ENCODE measurements around the gene TMEM154. TPM values are rescaled to one million over a fixed set of nuclear protein-coding genes. Genes with fewer than 3 reads are reported as not detected.

TMEM154 gene
- polyA plus RNA-seq, 3 donors = 24.7 to 157 (median 117) TPM

GRCh38 chr4:152705903-152706302 lies 26.1 kb upstream of the TMEM154 start:
- H3K79me2 ChIP-seq (ENCODE audit: insufficient read depth, low read length) = no peaks in the 10 kb centered on the region
- H3K4me1 ChIP-seq (ENCODE audit: control insufficient read depth in 1 of 2, insufficient read depth in 2 of 2, low read length in 2 of 2) = no peaks in the 10 kb centered on the region
- intact Hi-C loops (cut with micrococcal nuclease) = no loop called here
- Mint-ChIP-seq H3K27me3 (ENCODE audit: low read depth in 3 of 3) (peaks cover 0 to 4% (median 0%) of the 10 kb centered on the region in 3 donors), H3K36me3 (no peaks in the 10 kb centered on the region), H3K9me3 (peaks cover 5 to 24% (median 11%) of the 10 kb centered on the region in 7 donors), H3K4me3 (no peak overlapping the region), H3K4me1 (peaks cover 7% of the 10 kb centered on the region), H3K27ac (no peak overlapping the region)
- H3K27me3 ChIP-seq (ENCODE audit: control insufficient read depth in 2 of 2, insufficient read depth in 2 of 2, low read length in 2 of 2) = no peaks in the 10 kb centered on the region
- no peak for TF ChIP-seq CTCF (IDR thresholded peaks at IDR 0.05)
- H2AFZ ChIP-seq (ENCODE audit: insufficient read depth, low read depth, low read length, poor library complexity, severe bottlenecking) = no peak overlapping the region
- no peaks in the 10 kb centered on the region for H4K20me1 ChIP-seq (ENCODE audit: insufficient read depth, low read length)
- DNase-seq = no peak
- H3K4me3 ChIP-seq (replicated peaks in 1 of 3; ENCODE audit: low read depth in 2 of 3, low read length in 3 of 3) = no peak overlapping the region
- no peak overlapping the region for H3K4me2 ChIP-seq (replicated peaks; ENCODE audit: extremely low read depth, low read length, poor library complexity, severe bottlenecking)
- H3K9me3 ChIP-seq (replicated peaks in 1 of 2; ENCODE audit: control insufficient read depth in 1 of 2, insufficient read depth in 1 of 2, low read length in 2 of 2) = peaks cover 7 to 12% of the 10 kb centered on the region in 2 donors
- WGBS (ENCODE audit: insufficient coverage) = no CpG with 5 or more reads among the region's 1 CpG
- H3K27ac ChIP-seq (ENCODE audit: low read depth in 1 of 2, low read length in 2 of 2) = no peak overlapping the region
- H3K36me3 ChIP-seq (replicated peaks in 1 of 2; ENCODE audit: control insufficient read depth in 1 of 2, insufficient read depth in 2 of 2, low read length in 2 of 2) = no peaks in the 10 kb centered on the region
- H3K9ac ChIP-seq (ENCODE audit: insufficient read depth, low read length, poor library complexity, severe bottlenecking) = no peak overlapping the region

- Histone ChIP-seq H3K27me3 (ENCODE audit: control insufficient read depth in 2 of 2, insufficient read depth in 2 of 2, low read length in 2 of 2) (no peaks in the 10 kb centered on the region), H3K9me3 (replicated peaks in 1 of 2; ENCODE audit: control insufficient read depth in 1 of 2, insufficient read depth in 1 of 2, low read length in 2 of 2) (peaks cover 7 to 12% of the 10 kb centered on the region in 2 donors), H3K79me2 (ENCODE audit: insufficient read depth, low read length) (no peaks in the 10 kb centered on the region), H3K4me3 (replicated peaks in 1 of 3; ENCODE audit: low read depth in 2 of 3, low read length in 3 of 3) (no peak overlapping the region), H3K9ac (ENCODE audit: insufficient read depth, low read length, poor library complexity, severe bottlenecking) (no peak overlapping the region), H3K36me3 (replicated peaks in 1 of 2; ENCODE audit: control insufficient read depth in 1 of 2, insufficient read depth in 2 of 2, low read length in 2 of 2) (no peaks in the 10 kb centered on the region), H4K20me1 (ENCODE audit: insufficient read depth, low read length) (no peaks in the 10 kb centered on the region), H3K27ac (ENCODE audit: low read depth in 1 of 2, low read length in 2 of 2) (no peak overlapping the region), H2AFZ (ENCODE audit: insufficient read depth, low read depth, low read length, poor library complexity, severe bottlenecking) (no peak overlapping the region), H3K4me1 (ENCODE audit: control insufficient read depth in 1 of 2, insufficient read depth in 2 of 2, low read length in 2 of 2) (no peaks in the 10 kb centered on the region), H3K4me2 (replicated peaks; ENCODE audit: extremely low read depth, low read length, poor library complexity, severe bottlenecking) (no peak overlapping the region)
- Mint-ChIP-seq H3K27me3 (ENCODE audit: low read depth in 3 of 3) (peaks cover 0 to 8% (median 6%) of the 10 kb centered on the region in 3 donors), H3K4me3 (no peak overlapping the region), H3K36me3 (no peaks in the 10 kb centered on the region), H3K4me1 (peaks cover 7% of the 10 kb centered on the region), H3K27ac (no peak overlapping the region), H3K9me3 (peaks cover 5 to 24% (median 11%) of the 10 kb centered on the region in 7 donors)
- intact Hi-C loops (cut with micrococcal nuclease) = no loop called here
- no peak for TF ChIP-seq CTCF (IDR thresholded peaks at IDR 0.05)
- DNase-seq = no peak
- WGBS (ENCODE audit: insufficient coverage) = 100% methylated on average over 1 of the region's 1 CpG
Measured at GRCh38 chr4:152704788-152705187, 25.0 kb upstream of the TMEM154 start.
